Pancreas (tissue), 10 donors: ENCODE measurements around the gene DIP2C. TPM values are rescaled to one million over a fixed set of nuclear protein-coding genes. Genes with fewer than 3 reads are reported as not detected.

Experiments used
- ATAC-seq, 4 donors: fragments of 200-7000 bp; cut with Tn5 transposase; one replicate each; pipeline versions ENCODE4 v1.8.0 to v1.9.1; 2020; ENCODE audit warnings: mild to moderate bottlenecking in 4 of 4, moderate library complexity in 4 of 4
- DNase-seq, 6 donors: peaks; one replicate each; pipeline ENCODE4 v3.0.0-alpha.2; 2020
- FAIRE-seq: peaks from 2 replicates; lab custom pipeline; 2012; peaks lifted over from hg19 to GRCh38; lab: Jason Lieb, UNC
- H3K27ac ChIP-seq, 4 donors: fragments of 200-600 bp; sonication (generic); 1 replicate in 3 of 4; 2 replicates in 1 of 4; pipeline versions ENCODE4 v1.5.0 to v1.8.0; 2020
- H3K27me3 ChIP-seq, 4 donors: fragments of 200-600 bp; one replicate each; pipeline ENCODE4 v1.8.0; 2021
- H3K36me3 ChIP-seq, 3 donors: fragments of 200-600 bp; sonication (generic) in 1 of 3; one replicate each; pipeline versions ENCODE4 v1.5.0 to v1.8.0; 2020 to 2021
- H3K4me1 ChIP-seq, 3 donors: fragments of 200-600 bp; one replicate each; pipeline ENCODE4 v1.8.0; 2021
- H3K4me3 ChIP-seq, 4 donors: fragments of 200-600 bp; sonication (generic) in 2 of 4; one replicate each; pipeline versions ENCODE4 v1.5.0 to v1.8.0; 2020 to 2021
- H3K9me3 ChIP-seq, 4 donors: fragments of 200-600 bp; one replicate each; pipeline ENCODE4 v1.8.0; 2021
- WGBS, 2 donors: extraction: QIAGEN DNeasy Blood & Tissue Kit; methylation state at CpG; one replicate each; pipeline ENCODE4 v1.1.7; 2013; 5-methylcytosine and 5-hydroxymethylcytosine counted together
- intact Hi-C, 3 donors: fragments of 100-400 bp; cut with DNase I; formaldehyde crosslinking; loops; one replicate each; pipeline versions ENCODE4 v1.11.1 to v1.14.2; 2022
- polyA plus RNA-seq, 2 donors: library from polyadenylated mRNA; stranded (reverse); fragments of 200-250 nt; gene quantifications; one replicate each; pipeline ENCODE4 v1.2.3, GENCODE V29; 2013
- total RNA-seq, 6 donors: library from RNA; stranded (reverse); fragmentation: NEBNext Ultra II Directional in 4 of 6; extraction: Animal tissue kit (Norgen Biotek cat#: 25700) in 4 of 6; gene quantifications; one replicate each; pipeline versions ENCODE4 v1.2.1 to v1.2.4, GENCODE V29; 2021 to 2023
- TF ChIP-seq, protein P1 (sequence below), 4 donors: fragments of 200-600 bp; sonication (generic) in 3 of 4; IDR thresholded peaks; one replicate each; pipeline versions ENCODE4 v1.5.0 to v1.8.0; 2021; ENCODE audit warnings: antibody characterized with exemption in 4 of 4
- donor health status: healthy with polysubstance abuse.
- donor health status: DM: no; HTN: no; CAD: no; lungs with moderate emphysema.
- donor health status: DM: no; HTN: no; CAD: no.
- donor health status: control.
- donor health status: control.
- donor health status: Bipolar disorder and iron deficiency.
- donor health status: DM: yes; HTN: yes; CAD: no.
- donor health status: DM: no; HTN: no; CAD: no.
- donor health status: DM: no; HTN: no; CAD: no.
- donor health status: DM: yes; HTN: yes; CAD: no.

The DIP2C gene
- total and polyA plus RNA-seq, 8 donors, result 4.3 to 11.8 (median 7.3) TPM

DNA sequence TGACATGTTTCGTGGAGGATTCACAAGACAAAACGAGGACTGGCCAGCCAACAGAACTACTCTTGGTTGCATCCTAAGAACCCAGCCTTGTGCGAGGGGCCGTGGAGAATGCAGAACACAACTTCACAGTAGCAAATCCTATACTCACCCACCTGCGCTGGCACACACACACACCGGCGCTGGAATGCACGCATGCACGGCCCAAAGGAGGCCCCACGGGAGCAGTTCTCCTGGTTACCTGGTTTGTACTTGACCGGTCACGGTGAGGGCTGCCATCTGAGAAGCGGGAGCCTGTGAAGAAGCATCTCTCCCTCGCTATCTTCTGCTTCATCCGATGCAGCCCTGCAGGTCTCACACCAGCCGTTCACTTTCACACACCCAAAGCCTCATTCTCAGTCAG, 416.4 kb downstream of the DIP2C start:
- 94 to 97% methylated on average over 16 of the region's 16 CpGs for whole genome bisulfite sequencing, 2 donors
- intact Hi-C loops, result no loop called here
- DNase-seq, result no peak
- Histone ChIP-seq H3K4me3 (no peak overlapping the region), H3K36me3 (peaks cover 0 to 6% (median 3%) of the 10 kb centered on the region in 3 donors), H3K4me1 (no peaks in the 10 kb centered on the region), H3K27ac (no peak overlapping the region), H3K9me3 (no peaks in the 10 kb centered on the region), H3K27me3 (no peaks in the 10 kb centered on the region)
- no peak for FAIRE-seq
- TF ChIP-seq, protein P1, sequence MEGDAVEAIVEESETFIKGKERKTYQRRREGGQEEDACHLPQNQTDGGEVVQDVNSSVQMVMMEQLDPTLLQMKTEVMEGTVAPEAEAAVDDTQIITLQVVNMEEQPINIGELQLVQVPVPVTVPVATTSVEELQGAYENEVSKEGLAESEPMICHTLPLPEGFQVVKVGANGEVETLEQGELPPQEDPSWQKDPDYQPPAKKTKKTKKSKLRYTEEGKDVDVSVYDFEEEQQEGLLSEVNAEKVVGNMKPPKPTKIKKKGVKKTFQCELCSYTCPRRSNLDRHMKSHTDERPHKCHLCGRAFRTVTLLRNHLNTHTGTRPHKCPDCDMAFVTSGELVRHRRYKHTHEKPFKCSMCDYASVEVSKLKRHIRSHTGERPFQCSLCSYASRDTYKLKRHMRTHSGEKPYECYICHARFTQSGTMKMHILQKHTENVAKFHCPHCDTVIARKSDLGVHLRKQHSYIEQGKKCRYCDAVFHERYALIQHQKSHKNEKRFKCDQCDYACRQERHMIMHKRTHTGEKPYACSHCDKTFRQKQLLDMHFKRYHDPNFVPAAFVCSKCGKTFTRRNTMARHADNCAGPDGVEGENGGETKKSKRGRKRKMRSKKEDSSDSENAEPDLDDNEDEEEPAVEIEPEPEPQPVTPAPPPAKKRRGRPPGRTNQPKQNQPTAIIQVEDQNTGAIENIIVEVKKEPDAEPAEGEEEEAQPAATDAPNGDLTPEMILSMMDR (IDR thresholded peaks at IDR 0.05), result no peak
- ATAC-seq, result no peak

DNA sequence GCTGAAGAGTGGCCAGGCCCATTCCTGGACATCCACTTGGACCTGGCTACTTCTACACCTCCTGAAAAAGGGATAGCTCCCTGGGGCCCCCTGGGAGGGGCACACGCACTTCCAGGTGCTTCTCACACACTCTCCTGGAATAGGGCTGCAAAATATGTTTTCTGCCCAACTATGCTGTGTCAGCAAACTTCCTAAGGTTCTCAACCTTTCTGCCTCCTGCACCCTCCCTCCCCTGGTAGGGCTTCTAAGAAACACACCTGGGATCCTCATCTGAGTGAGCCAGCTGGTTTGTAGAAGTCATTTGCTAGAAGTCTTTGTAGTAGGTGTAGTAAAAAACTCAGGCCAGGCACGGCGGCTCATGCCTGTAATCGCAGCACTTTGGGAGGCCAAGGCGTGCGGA, 417.7 kb downstream of the DIP2C start:
- no peak for DNase-seq
- intact Hi-C loops, result no loop called here
- Histone ChIP-seq H3K36me3 (peaks cover 0 to 3% (median 0%) of the 10 kb centered on the region in 3 donors), H3K9me3 (no peaks in the 10 kb centered on the region), H3K27me3 (no peaks in the 10 kb centered on the region), H3K4me3 (no peak overlapping the region), H3K4me1 (peaks cover 0 to 7% (median 0%) of the 10 kb centered on the region in 3 donors), H3K27ac (no peak overlapping the region)
- FAIRE-seq, result no peak
- WGBS, 2 donors, result 93 to 94% methylated on average over 6 of the region's 6 CpGs
- TF ChIP-seq, protein P1 (IDR thresholded peaks at IDR 0.05), result no peak
- no peak for ATAC-seq

DNA sequence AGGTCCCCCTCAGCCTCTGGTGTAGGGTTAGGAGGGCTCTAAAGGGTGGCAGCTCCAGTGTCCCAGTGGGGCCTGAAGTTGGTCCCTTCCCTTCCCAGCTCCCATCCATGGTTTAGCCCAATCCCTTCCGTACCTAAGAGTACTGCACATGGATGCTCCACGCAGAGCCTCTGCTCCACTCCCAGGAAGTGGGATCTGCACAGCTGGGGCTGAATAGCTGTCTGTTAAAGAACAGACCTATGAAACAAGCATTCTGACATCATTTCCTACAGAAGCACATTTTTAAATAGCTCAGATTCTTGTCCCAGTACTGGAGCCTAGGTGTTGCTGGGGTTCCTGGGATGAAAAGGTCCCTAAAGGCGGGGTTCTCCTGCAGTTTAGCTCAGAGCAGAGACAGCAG, 418.3 kb downstream of the DIP2C start:
- no peak for ATAC-seq
- Histone ChIP-seq H3K27ac (no peak overlapping the region), H3K4me3 (no peak overlapping the region), H3K36me3 (peaks cover 0 to 2% (median 0%) of the 10 kb centered on the region in 3 donors), H3K27me3 (no peaks in the 10 kb centered on the region), H3K4me1 (peaks cover 0 to 7% (median 0%) of the 10 kb centered on the region in 3 donors), H3K9me3 (no peaks in the 10 kb centered on the region)
- FAIRE-seq, result no peak
- TF ChIP-seq, protein P1 (IDR thresholded peaks at IDR 0.05), result no peak
- no peak for DNase-seq
- intact Hi-C loops, result no loop called here
- WGBS, 2 donors, result 77 to 100% methylated on average over 3 of the region's 3 CpGs

DNA sequence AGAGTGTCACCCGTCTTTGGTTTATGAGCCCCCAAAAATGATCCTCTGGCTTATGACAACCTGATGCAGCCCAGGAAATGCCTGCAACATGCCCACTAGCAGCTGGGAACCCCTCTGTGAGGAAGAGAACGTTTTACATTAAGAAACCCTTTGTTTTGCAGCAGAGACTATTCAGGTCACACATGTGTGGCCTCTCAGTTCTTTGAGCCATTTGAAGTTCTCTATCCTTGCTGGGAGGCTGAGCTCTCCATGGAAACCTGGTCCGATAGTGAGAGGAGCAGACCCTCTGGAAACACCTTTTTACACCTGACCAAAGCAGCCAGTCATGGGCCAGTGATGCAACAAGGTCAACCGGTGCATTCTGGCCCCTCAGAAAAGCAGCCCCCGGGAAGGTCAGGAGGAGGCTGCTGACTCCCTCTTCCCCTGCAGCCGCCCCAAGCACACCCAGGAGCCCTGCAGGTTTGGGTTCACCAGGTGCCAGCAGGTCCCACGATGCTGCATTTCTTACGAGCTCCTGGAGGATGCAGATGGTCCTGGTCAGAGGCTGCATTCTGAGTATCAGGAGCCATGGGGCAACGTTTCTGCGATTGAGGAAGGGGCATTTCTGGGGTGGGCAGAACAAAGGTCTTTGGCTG, 419.9 kb downstream of the DIP2C start:
- H3K9me3 ChIP-seq, result no peaks in the 10 kb centered on the region
- intact Hi-C loops, result no loop called here
- H3K27me3 ChIP-seq, result no peaks in the 10 kb centered on the region
- H3K4me1 ChIP-seq, result peaks cover 0 to 7% (median 0%) of the 10 kb centered on the region in 3 donors
- no peaks in the 10 kb centered on the region for H3K36me3 ChIP-seq
- 73 to 76% methylated on average over 10 of the region's 10 CpGs for WGBS, 2 donors
- FAIRE-seq, result no peak
- DNase-seq, result no peak
- no peak overlapping the region for H3K4me3 ChIP-seq
- no peak for ATAC-seq
- H3K27ac ChIP-seq, result no peak overlapping the region
- TF ChIP-seq, protein P1 (IDR thresholded peaks at IDR 0.05), result no peak

DNA sequence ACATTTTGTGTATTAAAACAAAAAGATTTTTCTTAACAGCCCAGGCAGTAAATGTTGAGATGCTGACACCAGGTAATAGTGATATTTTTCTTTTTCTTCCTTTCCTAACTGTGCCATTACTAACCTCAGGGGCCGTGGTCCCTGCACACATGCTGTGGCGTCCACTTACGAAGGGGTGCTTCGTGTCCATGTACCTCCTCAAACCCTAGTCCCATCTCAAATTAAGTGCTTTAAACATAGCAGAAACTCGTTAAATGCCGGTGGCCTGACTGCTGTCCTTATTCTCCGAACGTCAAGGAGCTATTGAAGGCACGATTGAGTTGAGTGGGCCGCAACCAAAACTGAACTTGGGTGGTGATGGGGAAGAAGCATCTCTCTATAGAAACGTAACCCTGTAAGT, 421.8 kb downstream of the DIP2C start:
- ATAC-seq (no peak), FAIRE-seq (no peak), DNase-seq (no peak)
- H3K27me3 ChIP-seq, result no peaks in the 10 kb centered on the region
- intact Hi-C loops, result no loop called here
- H3K36me3 ChIP-seq, result no peaks in the 10 kb centered on the region
- peaks cover 0 to 7% (median 0%) of the 10 kb centered on the region in 3 donors for H3K4me1 ChIP-seq
- WGBS, 2 donors, result 90 to 93% methylated on average over 11 of the region's 11 CpGs
- H3K4me3 ChIP-seq, result no peak overlapping the region
- no peaks in the 10 kb centered on the region for H3K9me3 ChIP-seq
- TF ChIP-seq, protein P1 (IDR thresholded peaks at IDR 0.05), result no peak
- H3K27ac ChIP-seq, result no peak overlapping the region
